Measurements from ENCODE around the gene PPT2.
"Not testable (repeated sequence)": the region's sequence is repeated elsewhere in the genome, so short reads cannot be mapped to it uniquely, and the experiment has no call there.

PPT2 gene

GRCh38 chr6:32127717-32128592, 26.0 kb upstream of the PPT2 start, which contains the start of gene ATF6B:
Gene ATF6B, minus strand, starts transcription at chr6:32128246. Its CDS starts 39 bp downstream, at chr6:32128207.
- peak; percentile 100 for DNase-seq (ENCODE audit: low spot score)

- DNase-seq (ENCODE audit: low spot score) = no peak
These were observed 25.1 kb upstream of the PPT2 start for GRCh38 chr6:32128751-32129296.

GRCh38 chr6:32129297-32130088, 24.4 kb upstream of the PPT2 start:
- DNase-seq (ENCODE audit: low spot score) = no peak

- DNase-seq (ENCODE audit: low spot score) = no peak
These were observed 22.4 kb upstream of the PPT2 start for GRCh38 chr6:32131439-32131948.

GRCh38 chr6:32132110-32132509, 21.8 kb upstream of the PPT2 start:
- DNase-seq (ENCODE audit: low spot score) = no peak

DNA sequence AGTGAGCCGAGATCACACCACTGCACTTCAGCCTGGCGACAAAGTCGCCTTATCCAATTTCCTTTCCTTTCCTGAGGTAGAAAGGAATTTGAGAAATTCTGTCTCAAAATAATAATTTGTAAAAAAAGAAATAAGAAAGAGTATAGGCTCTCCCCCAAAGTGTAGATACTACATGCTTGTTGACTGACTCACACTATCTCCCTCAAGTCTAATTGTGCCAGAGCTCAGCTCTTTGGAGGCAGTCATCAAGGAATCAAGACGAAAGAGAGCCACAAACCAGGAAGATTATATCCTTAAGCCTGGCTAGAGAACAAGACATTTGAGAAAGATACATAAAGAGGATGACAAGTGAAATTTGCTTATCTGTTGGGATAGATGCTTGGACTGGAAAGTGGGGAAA, 20.2 kb upstream of the PPT2 start:
- DNase-seq (ENCODE audit: low spot score) = peak; percentile 14

DNA sequence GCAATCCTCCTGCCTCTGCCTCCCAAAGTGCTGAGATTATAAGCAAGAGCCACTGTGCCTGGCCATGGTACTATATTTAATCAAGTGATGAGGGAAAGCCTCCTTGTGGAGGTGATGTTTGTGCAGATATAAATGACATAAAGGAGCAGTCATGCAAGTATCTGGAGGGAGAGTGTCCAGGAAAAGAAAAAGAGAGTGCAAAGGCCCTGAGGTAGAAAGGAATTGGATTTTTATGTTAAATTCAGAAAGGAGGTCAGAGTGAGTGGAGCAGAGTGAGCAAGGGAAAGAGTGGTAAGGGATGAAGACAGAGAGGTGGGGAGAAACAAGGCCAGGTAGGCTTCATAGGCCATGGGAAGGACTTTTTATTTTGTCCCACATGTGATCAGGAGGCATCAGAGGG, 16.5 kb upstream of the PPT2 start:
- DNase-seq (ENCODE audit: low spot score) = no peak

GRCh38 chr6:32139590-32139989, 14.4 kb upstream of the PPT2 start:
- DNase-seq (ENCODE audit: low spot score) = no peak

DNA sequence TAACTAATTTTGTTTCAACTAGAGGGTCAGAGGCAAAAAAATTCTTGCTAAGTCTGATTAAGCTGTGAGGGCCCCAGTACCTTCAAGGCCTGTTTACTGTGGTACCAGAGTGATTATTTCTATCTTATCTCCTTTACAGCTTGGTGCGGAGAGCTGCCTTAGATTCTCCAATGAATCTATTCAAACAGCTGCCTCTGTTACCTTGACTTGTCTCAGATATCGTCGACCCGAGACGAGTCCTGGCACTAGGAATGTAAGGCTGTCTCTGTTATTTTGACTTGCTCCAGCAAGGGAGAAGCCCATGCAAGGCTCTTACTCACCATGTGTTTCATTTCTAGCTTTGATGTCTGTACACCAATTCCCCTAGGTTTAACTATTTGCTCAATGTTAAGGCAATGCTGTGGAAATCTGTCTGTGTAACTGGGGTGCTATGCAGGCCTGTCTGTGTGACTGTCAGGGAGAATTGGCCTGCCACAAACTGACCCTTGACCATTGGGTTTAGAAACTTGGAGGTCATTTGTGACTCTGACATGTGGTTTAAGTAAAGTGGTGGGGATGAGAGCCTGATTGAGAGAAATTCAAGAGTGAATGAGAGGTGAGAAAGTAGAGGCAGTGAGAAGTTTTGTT, 13.4 kb upstream of the PPT2 start:
- no peak for DNase-seq (ENCODE audit: low spot score)

DNA sequence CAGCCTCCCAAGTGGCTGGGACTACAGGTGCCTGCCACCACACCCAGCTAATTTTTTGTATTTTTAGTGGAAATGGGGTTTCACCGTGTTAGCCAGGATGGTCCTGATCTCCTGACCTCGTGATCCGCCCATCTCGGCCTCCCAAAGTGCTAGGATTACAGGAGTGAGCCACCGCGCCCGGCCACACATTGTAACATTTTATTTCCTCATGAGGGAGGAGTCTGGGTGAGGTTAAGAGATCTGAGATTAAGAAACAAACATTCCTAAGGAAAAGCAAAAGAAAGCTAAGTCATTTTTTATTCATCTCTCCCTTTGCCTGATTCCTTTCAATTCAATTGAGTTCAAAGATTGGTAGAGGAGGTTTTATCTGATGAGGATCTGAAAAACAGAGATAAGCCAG, 9.7 kb upstream of the PPT2 start:
- not testable (repeated sequence) for DNase-seq (ENCODE audit: low spot score)

GRCh38 chr6:32146287-32146686, 7.7 kb upstream of the PPT2 start:
- peak; percentile 21 for DNase-seq (ENCODE audit: low spot score)

DNA sequence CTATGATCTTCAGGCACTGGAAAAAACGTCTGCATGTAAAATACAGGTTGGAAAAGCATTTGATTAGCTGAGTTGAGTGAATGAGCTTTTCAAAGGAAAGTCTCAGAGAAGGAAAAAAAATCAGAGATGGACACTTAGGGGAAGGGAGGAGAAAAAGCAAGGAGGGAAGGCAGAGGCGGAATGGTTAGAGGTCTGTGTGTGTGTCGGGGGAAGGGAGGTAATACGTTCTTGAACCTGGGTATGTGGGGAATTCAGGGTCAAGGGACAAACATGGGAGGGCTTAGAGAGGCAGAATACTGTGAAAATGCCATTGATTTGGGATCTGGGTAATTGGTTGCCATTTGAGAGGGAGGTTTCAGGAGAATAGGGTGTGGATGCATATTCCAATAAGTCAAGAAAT, 7.3 kb upstream of the PPT2 start:
- DNase-seq (ENCODE audit: low spot score) = no peak

DNA sequence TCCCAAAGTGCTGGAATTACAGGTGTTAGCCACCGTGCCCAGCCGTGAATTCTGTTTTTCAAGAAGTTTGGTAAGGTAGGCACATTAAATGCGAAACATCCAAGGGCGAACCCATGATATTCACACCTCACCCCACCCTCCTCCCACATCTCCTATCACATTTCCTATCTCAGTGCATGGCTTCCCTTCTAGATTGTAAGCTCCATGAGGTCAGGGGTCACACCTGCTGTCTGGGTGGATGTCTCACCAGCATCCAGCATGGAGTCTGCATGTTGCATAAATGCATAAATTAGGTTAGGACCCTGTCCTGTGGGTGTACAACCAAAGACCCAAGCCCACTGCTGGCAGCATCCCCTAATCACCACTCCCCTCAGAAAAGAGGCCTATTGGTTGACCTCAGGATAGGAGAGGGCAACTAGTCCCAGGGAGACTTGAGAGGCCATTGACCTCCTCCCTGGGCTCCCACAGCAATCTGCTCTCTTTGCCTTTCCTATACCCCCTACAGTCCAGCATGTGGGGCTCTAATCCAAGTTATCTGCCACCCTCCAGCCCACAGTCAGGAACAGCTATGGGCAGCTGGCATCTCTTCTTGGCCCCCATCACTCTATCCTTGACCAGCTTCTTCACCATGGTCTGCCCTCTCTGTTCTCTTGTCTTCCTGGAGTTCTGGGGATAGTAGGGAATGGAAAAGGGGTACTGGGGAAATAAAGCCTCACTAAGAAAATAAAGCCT, 6.4 kb upstream of the PPT2 start:
- no peak for DNase-seq (ENCODE audit: low spot score)

GRCh38 chr6:32148289-32149091, 5.5 kb upstream of the PPT2 start:
- peak; percentile 26 for DNase-seq (ENCODE audit: low spot score)

- no peak for DNase-seq (ENCODE audit: low spot score)
These were observed 4.7 kb upstream of the PPT2 start for GRCh38 chr6:32149092-32149755.

- DNase-seq (ENCODE audit: low spot score) = no peak
These were observed 3.7 kb upstream of the PPT2 start for GRCh38 chr6:32149932-32150870.

- DNase-seq (ENCODE audit: low spot score) = no peak
These were observed 2.6 kb upstream of the PPT2 start for GRCh38 chr6:32151181-32151862.

Data from kidney tubule cell (primary cell).